ENCODE measurements around the gene CORO1C.
A peak's percentile ranks its signal among the peaks of the same experiment; 100 is the strongest.

The CORO1C gene

DNA sequence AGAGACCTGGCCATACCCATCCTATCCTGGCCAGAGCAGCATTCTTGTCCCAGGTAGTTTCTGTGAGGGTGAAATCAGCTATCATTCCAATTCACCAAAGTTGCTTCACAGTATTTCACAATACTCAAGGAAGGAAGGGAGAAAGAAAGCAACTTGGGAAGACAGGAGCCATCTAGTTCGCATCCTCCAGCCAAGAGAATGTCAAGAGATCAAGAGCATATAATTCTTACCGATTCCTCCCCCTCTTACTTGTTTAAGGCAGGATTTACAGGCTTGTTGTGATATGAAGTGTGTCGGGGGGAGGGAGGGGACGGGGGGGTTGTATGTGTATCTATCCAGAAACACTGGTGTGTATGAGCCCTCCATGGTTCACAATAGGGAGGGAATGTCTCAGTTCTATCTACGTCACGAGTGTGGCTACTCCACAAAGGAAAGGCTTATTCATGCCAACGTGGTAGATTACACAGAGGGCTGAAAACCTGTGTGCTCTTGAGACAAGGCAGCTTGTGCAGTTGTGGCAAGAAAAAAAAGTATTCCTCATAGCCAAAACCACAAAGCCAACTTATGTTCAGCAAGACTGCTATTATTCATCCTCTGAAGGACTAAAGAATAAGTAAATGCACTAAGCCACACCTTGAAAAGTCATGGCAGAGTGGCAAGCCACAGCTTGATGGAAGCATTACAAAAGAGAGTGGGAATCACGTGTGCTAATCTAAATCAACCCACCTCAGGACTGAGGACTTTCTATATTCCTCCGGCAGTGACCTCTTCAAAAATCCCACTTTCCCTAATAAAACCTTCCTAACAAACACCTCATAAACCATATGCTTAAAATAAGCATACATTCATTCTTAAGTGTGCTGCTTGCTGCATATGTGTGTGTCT, 35.0 kb downstream of the CORO1C start:
- DNase-seq: no peak

DNA sequence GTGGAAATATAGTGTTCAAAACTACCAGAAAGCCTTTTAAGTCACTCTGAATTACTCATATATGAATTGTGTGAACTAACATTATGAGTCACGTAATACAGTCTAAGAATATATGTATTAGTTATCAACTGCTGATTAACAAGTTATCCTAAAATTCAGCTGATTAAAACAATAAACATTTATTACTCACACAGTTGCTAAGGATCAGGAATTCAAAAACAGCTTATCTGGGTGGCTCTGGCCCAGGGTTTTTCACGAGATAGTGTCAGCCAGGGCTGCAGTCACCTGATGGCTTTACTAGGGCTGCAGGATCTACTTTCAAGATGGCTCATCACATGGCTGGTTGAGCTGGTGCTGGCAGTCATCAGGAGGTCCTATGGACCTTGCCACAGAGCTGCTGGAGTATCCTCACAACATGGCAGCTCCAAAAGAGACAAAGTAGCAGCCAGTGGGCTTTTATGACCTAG, 36.5 kb downstream of the CORO1C start:
- no peak for DNase-seq

DNA sequence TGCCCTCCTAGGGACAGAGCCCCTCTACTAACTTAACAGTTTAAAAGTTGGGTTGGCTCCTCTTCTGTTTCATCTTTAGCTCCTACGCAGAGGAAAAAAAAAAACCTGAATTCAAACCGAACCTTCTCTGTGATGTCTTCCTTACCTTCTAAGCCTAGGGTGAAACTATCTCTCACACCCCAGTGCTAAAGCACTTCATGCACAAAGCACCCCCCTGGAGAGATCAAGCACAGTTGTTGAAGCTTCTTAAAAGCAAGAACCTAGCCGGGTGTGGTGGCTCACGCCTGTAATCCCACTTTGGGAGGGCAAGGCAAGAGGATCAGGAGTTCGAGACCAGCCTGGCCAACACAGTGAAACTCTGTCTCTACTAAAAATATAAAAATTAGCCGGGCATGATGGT, 37.6 kb downstream of the CORO1C start:
- no peak for DNase-seq

DNA sequence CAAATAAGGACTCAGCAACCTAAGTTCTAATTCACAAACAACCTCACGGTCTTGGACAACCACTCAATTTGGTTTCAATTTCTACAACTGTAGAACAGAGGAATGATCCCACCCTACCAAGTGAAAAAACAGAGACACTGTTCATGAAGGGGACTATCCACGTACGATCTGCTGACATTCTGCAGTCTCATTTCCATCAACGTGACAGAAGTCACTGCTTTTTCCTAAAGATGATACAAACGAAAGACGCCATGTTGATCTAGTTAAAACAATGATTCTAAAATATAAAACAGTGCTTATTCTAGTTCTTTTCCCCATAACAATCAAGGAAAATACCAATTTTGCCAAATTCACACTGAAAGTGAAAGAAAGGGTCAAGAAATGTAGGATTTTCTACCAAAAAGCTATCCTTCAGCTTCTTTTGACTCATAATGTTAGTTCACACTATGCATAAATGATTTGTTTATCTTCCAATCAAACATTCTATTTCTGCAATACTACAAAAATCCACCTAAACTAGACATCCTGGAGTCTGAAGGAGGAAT, 38.1 kb downstream of the CORO1C start:
- no peak for DNase-seq

DNA sequence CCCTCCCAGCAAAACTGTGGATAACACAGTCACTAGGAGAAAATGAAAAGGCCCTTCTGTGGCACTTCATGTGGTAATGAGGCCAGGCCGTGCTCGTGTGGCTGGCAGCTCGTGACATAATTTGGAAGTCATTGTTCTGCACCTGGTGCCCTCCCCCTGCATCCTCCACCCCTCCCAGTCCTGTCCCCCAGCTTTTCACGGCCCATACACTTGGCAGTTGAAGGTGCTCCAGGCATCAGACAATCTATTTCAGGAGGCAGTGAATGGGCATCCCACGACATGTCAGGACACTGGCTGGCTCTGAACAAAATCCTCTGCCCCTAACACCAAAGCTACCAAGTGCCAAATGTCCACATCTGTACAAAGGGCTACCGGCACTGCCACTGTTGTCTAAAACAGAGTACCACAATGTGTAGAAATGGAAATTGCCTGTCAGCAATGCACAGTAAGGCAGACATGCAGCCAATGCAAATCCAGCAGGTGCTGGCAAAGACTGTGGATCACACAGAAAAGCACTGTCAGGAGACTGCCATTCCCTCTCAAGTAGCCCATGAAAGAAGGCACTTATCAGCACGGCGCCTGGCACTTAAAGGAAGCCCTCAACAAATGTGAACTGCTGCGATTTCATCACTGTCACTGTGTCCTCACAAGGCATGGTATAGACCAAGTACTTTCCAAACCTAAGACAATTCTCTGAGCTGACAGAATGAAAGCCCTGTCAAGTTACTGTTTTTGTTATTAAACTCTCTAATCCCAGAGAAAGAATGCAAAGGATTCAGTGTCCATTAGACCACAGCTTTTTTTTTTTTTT, 39.1 kb downstream of the CORO1C start:
- DNase-seq: peak; percentile 76 to 81

GRCh38 chr12:108691175-108691997, 39.9 kb downstream of the CORO1C start:
- peak; percentile 75 to 90 for DNase-seq

- DNase-seq: no peak
These were observed 40.7 kb downstream of the CORO1C start for GRCh38 chr12:108690542-108691174.

- DNase-seq: no peak
These were observed 41.2 kb downstream of the CORO1C start for GRCh38 chr12:108690191-108690518.

- DNase-seq: no peak
These were observed 41.8 kb downstream of the CORO1C start for GRCh38 chr12:108689314-108690190.

DNA sequence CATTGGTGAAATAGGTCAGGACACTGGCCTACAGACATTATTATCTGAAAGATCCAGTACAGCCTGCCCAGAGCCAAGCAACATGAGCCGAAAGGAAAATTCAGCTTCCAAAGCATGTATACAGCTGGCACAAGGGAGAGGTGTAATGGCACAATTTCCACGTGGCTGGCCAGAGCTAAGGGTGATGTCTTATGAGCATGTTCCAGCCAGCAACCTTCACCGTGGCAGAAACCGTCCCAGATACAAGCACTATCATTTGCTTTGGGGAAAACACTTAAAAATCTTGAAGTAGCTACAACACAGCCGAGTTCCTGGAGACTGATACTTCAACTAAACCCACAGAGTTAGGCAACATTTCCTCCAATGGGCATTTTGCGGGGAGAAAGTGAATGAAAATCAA, 44.5 kb downstream of the CORO1C start:
- DNase-seq: no peak

- no peak for DNase-seq
These were observed 45.7 kb downstream of the CORO1C start for GRCh38 chr12:108685469-108686260.

DNA sequence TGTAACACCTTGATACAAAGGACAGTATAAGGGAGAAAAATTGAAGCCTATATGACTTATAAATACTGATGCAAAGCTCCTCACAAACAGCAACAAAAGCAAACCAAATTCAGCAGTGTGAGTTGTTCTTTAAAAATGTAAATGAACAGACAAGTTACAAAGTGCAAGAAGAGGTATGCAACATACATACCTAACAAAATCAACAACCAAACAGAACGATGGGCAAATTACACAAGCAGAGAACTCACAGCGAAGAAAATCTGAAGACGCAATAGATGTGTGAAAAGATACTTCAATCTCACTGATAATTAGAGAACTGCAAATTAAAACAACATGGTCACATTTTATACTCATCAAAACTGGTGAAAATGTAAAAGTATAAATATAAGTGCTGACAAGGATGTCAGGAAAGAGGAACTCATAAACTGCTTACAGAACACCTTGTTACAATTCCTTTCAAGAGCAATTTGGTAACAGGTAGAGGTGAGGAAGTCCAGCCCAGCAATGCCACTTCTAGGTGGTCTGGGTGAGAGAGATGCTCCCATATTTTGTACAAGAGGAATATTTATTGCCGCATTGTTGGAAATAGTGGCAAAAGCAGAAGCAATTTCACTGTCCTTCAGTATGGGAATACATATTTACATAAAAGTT, 47.3 kb downstream of the CORO1C start:
- no peak for DNase-seq

DNA sequence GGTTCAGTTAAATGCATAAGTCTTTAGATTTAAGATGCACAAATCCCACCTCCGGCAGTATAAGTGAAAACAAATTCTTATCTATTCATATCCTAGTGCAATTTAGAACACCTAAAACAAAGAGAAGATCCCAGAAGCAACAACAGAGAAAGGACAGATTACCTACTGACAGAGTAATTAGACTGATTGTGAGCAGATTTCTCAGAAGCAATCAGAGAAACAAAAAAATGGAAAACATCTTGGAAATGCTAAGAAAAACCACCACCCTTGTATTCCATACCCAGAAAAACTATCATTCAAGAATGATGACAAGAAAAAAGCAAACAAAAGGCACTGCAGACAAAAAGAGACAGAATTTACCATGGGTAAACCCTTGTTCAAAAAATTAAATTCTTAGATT, 50.0 kb downstream of the CORO1C start:
- no peak for DNase-seq

DNA sequence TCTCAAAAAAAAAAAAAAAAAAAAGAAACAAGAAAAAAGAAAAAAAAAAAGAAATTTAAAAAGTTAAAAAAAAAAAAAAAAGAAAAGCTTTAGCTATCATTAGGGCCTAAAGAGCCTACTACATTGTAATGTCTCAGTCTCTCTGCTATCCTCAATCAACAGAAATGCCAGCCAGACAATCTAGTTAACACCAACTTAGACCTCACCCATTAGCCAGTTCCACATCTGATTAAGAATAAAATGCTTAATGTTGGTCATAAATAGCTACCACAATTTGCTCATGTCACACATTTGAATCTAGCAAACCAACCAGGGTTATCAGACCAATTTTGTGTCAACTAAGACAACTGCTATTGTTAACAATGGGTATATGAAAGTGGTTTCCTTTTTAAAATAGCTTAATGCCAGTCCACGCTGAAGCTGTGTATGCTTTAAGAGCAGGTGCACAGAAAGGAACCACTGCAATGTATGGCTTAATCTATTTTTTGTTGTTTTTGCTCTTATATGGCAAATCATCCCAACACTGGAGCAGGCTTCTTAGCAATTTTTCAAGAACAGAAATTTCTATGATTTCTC, 52.1 kb downstream of the CORO1C start:
- no peak for DNase-seq

- no peak for DNase-seq
These were observed 53.1 kb downstream of the CORO1C start for GRCh38 chr12:108678104-108678730.

- DNase-seq: no peak
These were observed 53.9 kb downstream of the CORO1C start for GRCh38 chr12:108677381-108677780.

- no peak for DNase-seq
These were observed 54.6 kb downstream of the CORO1C start for GRCh38 chr12:108676707-108677106.

GRCh38 chr12:108675792-108676191, 55.5 kb downstream of the CORO1C start:
- DNase-seq: no peak

GRCh38 chr12:108672054-108672453, 59.3 kb downstream of the CORO1C start:
- DNase-seq: no peak
